ENCODE data around the gene RASAL2.

RASAL2 gene

GRCh38 chr1:178513278-178513983 is 419.5 kb downstream of the RASAL2 start:
- no peak for DNase-seq (ENCODE audit: low read depth)

- DNase-seq (ENCODE audit: low read depth) = no peak
These were observed 422.2 kb downstream of the RASAL2 start for GRCh38 chr1:178516110-178516509.

- DNase-seq (ENCODE audit: low read depth) = no peak
These were observed 425.0 kb downstream of the RASAL2 start for GRCh38 chr1:178518894-178519293.

- no peak for DNase-seq (ENCODE audit: low read depth)
These were observed 426.9 kb downstream of the RASAL2 start for GRCh38 chr1:178520803-178521202.

GRCh38 chr1:178521241-178521640 is 427.3 kb downstream of the RASAL2 start:
- DNase-seq (ENCODE audit: low read depth) = no peak

- no peak for DNase-seq (ENCODE audit: low read depth)
These were observed 433.2 kb downstream of the RASAL2 start for GRCh38 chr1:178527117-178527516.

- DNase-seq (ENCODE audit: low read depth) = no peak
These were observed 434.5 kb downstream of the RASAL2 start for GRCh38 chr1:178528228-178528952.

- no peak for DNase-seq (ENCODE audit: low read depth)
These were observed 435.0 kb downstream of the RASAL2 start for GRCh38 chr1:178528953-178529335.

GRCh38 chr1:178529364-178530036 is 435.6 kb downstream of the RASAL2 start:
- no peak for DNase-seq (ENCODE audit: low read depth)

GRCh38 chr1:178530037-178530402 is 436.1 kb downstream of the RASAL2 start:
- DNase-seq (ENCODE audit: low read depth) = peak; percentile 68

GRCh38 chr1:178530502-178530901 is 436.6 kb downstream of the RASAL2 start:
- no peak for DNase-seq (ENCODE audit: low read depth)

- DNase-seq (ENCODE audit: low read depth) = no peak
These were observed 438.0 kb downstream of the RASAL2 start for GRCh38 chr1:178531887-178532286.

GRCh38 chr1:178532392-178532791 is 438.5 kb downstream of the RASAL2 start:
- DNase-seq (ENCODE audit: low read depth) = peak; percentile 62

GRCh38 chr1:178533121-178533946 is 439.4 kb downstream of the RASAL2 start:
- DNase-seq (ENCODE audit: low read depth) = no peak

All from GM04504 (cell line).